SK-N-MC (cell line): Measurements from ENCODE around the gene POLK.

Experiments
- EZH2 ChIP-seq: fragments of 200-600 bp; sonication (generic); IDR thresholded peaks from one replicate; pipeline ENCODE4 v1.6.1; 2017; ENCODE audit warnings: antibody characterized with exemption
- FOXP2 ChIP-seq: optimal IDR thresholded peaks from 2 replicates; pipeline ENCODE3; 2011; ENCODE audit warnings: mild to moderate bottlenecking, moderate library complexity; ENCODE audit not compliant: insufficient read depth; ENCODE audit errors: extremely low read length, control extremely low read depth
- POLR2AphosphoS5 ChIP-seq: IDR thresholded peaks from 2 replicates; pipeline ENCODE4 v1.6.1; 2012; ENCODE audit warnings: mild to moderate bottlenecking, low read depth, low read length, borderline replicate concordance

GRCh38 chr5:75498208-75498777 lies 13.4 kb upstream of the POLK start:
- TF ChIP-seq EZH2 (no peak), POLR2AphosphoS5 (no peak), FOXP2 (no peak)
